GM12865 (cell line): Measurements from ENCODE around the gene COL4A4.
"Not testable (repeated sequence)": the region's sequence is repeated elsewhere in the genome, so short reads cannot be mapped to it uniquely, and the experiment has no call there.

Experiments used
- DNase-seq: peaks from one replicate; pipeline ENCODE4 v3.0.0; 2010; ENCODE audit warnings: low read depth
- H3K4me3 ChIP-seq: 2 replicates; pipeline ENCODE4 v1.5.1; 2011; ENCODE audit warnings: mild to moderate bottlenecking, low read depth, low read length, control low read depth
- CTCF ChIP-seq: IDR thresholded peaks from 2 replicates; pipeline ENCODE4 v1.5.1; 2011; ENCODE audit warnings: low read length, control low read depth, low read depth, inconsistent platforms; ENCODE audit not compliant: insufficient read depth; ENCODE audit errors: missing control alignments

COL4A4 gene

GRCh38 chr2:227098162-227098515 is 65.9 kb downstream of the COL4A4 start:
- DNase-seq, result no peak
- no peak for TF ChIP-seq CTCF

DNA sequence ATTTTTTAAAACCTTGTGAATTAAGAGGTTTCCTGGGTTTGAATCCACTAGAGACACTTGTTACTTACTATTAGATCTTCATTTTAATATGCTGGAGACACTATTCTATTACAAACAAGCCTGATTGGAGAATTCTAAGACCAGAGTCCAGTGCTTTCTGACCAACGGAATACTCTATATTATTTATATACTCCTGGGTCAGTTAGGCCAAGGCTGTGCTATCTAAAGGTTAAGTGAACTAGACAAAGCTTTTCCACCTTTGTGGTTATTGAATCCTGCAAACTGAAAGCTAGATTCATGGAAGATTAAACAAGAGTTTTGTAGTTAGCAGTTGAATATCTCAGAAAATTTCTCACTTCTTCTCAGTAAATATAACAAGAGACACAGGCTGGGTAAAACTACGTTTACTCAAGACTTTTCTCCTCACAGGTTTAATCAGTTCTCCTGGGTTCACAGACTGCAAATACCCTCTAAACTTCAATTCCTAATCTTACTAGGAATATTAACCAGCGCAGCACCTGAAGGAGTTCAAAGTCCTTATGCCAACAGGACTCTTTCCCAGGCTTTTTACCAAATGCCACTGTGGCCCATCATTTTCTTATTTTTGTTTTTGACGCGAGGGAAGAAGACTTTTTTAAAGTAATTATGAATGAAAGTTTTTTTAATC is 66.4 kb downstream of the COL4A4 start:
- DNase-seq, result no peak
- H3K4me3 ChIP-seq, result no peak overlapping the region
- no peak for TF ChIP-seq CTCF

More at GRCh38 chr2:227098162-227098515, 65.9 kb downstream of the COL4A4 start:
- no peak overlapping the region for H3K4me3 ChIP-seq

GRCh38 chr2:227095346-227095745 is 68.7 kb downstream of the COL4A4 start:
- DNase-seq, result no peak
- no peak overlapping the region for H3K4me3 ChIP-seq
- TF ChIP-seq CTCF, result no peak

DNA sequence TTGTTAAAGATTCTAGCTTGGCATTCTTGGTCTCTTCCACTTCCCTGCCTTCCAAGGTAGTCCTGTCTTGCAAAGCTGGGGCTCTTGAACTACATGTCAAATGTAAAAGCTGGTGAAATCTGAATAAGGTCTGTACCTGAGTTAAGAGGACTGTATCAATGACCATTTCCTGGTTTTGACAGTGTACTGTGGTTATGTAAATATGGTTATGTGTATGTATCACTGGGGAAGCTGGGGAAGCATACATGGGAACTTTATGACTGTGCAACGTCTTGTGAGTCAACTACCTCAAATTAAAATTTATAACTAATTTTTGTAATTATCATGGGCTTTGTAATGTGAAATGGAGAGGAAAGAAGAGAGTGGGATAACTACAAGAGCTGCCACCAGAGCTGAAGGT is 81.7 kb downstream of the COL4A4 start:
- TF ChIP-seq CTCF, result no peak
- no peak overlapping the region for H3K4me3 ChIP-seq
- DNase-seq, result peak; percentile 49

DNA sequence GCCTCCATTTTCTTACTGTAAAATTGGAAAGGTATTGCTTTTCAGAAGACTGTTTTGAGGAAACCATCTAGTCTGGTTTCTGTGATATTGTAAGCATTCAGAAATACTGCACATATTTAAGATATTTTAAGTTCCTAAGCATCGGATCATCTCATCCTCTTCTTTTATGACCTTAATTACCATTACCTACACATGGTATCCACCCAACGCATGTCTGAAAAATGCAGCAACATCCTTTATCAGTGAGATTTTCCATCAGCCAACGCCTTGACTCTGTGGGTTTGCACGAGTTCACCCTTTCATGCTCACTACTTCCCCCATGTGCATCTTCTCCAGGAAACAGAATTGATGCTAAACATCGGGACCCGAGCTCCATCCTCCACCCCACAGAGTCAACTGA is 84.3 kb downstream of the COL4A4 start:
- no peak for TF ChIP-seq CTCF
- DNase-seq, result no peak
- H3K4me3 ChIP-seq, result no peak overlapping the region

DNA sequence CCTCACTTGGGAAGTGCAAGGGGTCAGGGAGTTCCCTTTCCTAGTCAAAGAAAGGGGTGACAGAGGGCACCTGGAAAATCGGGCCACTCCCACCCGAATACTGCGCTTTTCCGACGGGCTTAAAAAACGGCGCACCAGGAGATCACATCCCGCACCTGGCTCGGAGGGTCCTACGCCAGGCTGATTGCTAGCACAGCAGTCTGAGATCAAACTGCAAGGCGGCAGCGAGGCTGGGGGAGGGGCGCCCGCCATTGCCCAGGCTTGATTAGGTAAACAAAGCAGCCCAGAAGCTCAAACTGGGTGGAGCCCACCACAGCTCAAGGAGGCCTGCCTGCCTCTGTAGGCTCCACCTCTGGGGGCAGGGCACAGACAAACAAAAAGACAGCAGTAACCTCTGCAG is 98.9 kb downstream of the COL4A4 start:
- DNase-seq, H3K4me3 ChIP-seq: not testable (repeated sequence)

DNA sequence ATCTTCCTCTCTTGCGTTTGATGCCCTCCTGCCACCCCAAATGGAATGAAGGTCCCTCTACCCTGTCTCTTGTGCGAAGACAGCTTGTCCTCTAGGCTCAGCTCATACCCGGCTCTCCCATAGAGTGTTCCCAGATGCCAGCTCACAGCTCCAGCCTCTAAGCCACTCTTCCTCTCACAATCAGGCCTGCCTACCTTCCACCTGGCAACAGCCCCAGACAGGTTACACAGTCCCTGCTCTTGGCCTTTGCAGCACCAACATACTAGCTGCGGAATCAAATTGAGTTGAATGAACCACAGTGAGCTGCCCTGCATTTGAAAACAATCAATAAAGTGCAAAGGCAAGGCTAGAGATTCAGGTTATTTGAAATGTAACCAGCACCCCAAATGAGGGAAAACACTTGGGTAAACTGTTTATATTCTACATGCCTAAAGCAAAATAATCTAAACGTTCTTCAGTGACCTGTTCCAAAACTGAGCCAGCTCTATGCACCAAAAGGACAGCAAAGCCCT is 105.1 kb downstream of the COL4A4 start:
- no peak for TF ChIP-seq CTCF
- H3K4me3 ChIP-seq, result no peak overlapping the region
- no peak for DNase-seq
